GM06990 (cell line): ENCODE measurements around the gene DGUOK.

Source experiments
- DNase-seq: peaks from one replicate; pipeline ENCODE4 v3.0.0-alpha.2; 2011; ENCODE audit not compliant: insufficient read length; ENCODE audit errors: extremely low read depth
- H3K27me3 ChIP-seq: replicated peaks from 2 replicates; pipeline ENCODE4 v1.6.0; 2011; ENCODE audit warnings: low read length; ENCODE audit not compliant: control insufficient read depth, insufficient read depth
- H3K36me3 ChIP-seq: 2 replicates; pipeline ENCODE4 v1.5.1; 2011; ENCODE audit warnings: low read length; ENCODE audit not compliant: control insufficient read depth, insufficient read depth
- H3K4me3 ChIP-seq: replicated peaks from 2 replicates; pipeline ENCODE4 v1.5.1; 2011; ENCODE audit warnings: low read depth, mild to moderate bottlenecking, control low read depth, low read length
- CTCF ChIP-seq: IDR thresholded peaks from 2 replicates; pipeline ENCODE4 v1.5.1; 2011; ENCODE audit warnings: low read length, control low read depth, mild to moderate bottlenecking, inconsistent platforms; ENCODE audit not compliant: insufficient read depth, poor library complexity, severe bottlenecking

The DGUOK gene

GRCh38 chr2:73970850-73971471 lies 44.3 kb downstream of the DGUOK start:
- Histone ChIP-seq H3K27me3 (no peaks in the 10 kb centered on the region), H3K4me3 (no peak overlapping the region), H3K36me3 (no peaks in the 10 kb centered on the region)
- TF ChIP-seq CTCF = no peak
- peak; percentile 66 for DNase-seq

GRCh38 chr2:73971722-73972121 lies 45.0 kb downstream of the DGUOK start:
- Histone ChIP-seq H3K27me3 (no peaks in the 10 kb centered on the region), H3K4me3 (no peak overlapping the region), H3K36me3 (no peaks in the 10 kb centered on the region)
- no peak for TF ChIP-seq CTCF
- DNase-seq = no peak

- no peak for TF ChIP-seq CTCF
- H3K36me3 ChIP-seq = no peaks in the 10 kb centered on the region
- peak; percentile 40 for DNase-seq
- no peak overlapping the region for H3K4me3 ChIP-seq
- H3K27me3 ChIP-seq = no peaks in the 10 kb centered on the region
These were observed 46.2 kb downstream of the DGUOK start for GRCh38 chr2:73972846-73973245.

GRCh38 chr2:73975731-73976130 lies 49.1 kb downstream of the DGUOK start:
- Histone ChIP-seq H3K4me3 (no peak overlapping the region), H3K27me3 (no peaks in the 10 kb centered on the region), H3K36me3 (no peaks in the 10 kb centered on the region)
- TF ChIP-seq CTCF = no peak
- no peak for DNase-seq

GRCh38 chr2:73976803-73977202 lies 50.1 kb downstream of the DGUOK start:
- TF ChIP-seq CTCF = no peak
- no peak overlapping the region for H3K4me3 ChIP-seq
- DNase-seq = no peak
- H3K36me3 ChIP-seq = no peaks in the 10 kb centered on the region
- no peaks in the 10 kb centered on the region for H3K27me3 ChIP-seq

- no peak for DNase-seq
- Histone ChIP-seq H3K36me3 (no peaks in the 10 kb centered on the region), H3K27me3 (no peaks in the 10 kb centered on the region), H3K4me3 (no peak overlapping the region)
- TF ChIP-seq CTCF = no peak
These were observed 50.8 kb downstream of the DGUOK start for GRCh38 chr2:73977466-73977865.
